Measurements from ENCODE around the gene NCBP1. TPM values are rescaled to one million over a fixed set of nuclear protein-coding genes. Genes with fewer than 3 reads are reported as not detected.

NCBP1 gene
- total RNA-seq, 1 donor from 2014 or later, result 30.6 TPM

DNA sequence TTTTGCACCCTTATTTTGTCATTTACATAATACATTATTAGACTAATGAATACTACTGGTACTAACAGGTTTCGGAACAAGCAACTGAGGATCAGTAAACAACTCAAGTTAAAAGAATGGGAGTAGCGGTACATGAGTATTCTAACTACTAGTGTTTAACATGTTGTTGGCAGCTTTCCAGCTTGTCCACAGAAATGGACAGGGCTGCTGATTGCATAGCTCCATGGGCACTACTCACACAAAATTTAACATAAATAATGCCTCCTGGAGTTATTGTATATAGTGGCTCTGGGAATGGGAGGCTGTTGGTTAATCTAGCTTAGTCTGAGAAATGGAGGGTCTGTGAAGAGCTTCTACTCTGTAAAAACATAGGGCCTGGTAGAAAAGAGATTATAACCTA lies 6.7 kb downstream of the NCBP1 start:
- DNase-seq (ENCODE audit: low read depth), result no peak
- no peak overlapping the region for H3K4me3 ChIP-seq (ENCODE audit: low read depth, low read length)
- H3K36me3 ChIP-seq (ENCODE audit: control insufficient read depth, insufficient read depth, low read length), result no peaks in the 10 kb centered on the region
- no peaks in the 10 kb centered on the region for H3K27me3 ChIP-seq (ENCODE audit: control insufficient read depth, insufficient read depth, low read length)
- TF ChIP-seq CTCF (IDR thresholded peaks at IDR 0.05; ENCODE audit: insufficient read depth, low read length, poor library complexity, severe bottlenecking), result no peak

DNA sequence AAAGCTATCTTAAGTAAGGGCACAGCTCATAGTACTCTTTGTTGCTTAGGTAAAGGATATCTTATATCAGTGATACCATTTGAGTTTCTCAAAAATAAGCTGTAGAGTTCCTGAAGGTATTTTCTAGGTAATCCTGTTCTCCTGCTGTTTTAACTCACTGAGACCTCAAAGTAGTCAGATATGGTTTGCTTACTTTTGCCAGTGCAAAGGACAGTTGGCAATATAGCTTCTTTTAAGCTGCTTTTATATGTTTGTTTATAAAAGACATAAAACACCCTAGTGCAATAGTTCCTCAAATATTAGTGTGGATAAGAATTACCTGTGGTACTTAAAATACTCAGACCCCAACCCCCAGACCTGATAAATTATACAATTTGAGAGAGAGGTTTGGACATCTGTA lies 12.1 kb downstream of the NCBP1 start:
- Histone ChIP-seq H3K27me3 (ENCODE audit: control insufficient read depth, insufficient read depth, low read length) (no peaks in the 10 kb centered on the region), H3K36me3 (ENCODE audit: control insufficient read depth, insufficient read depth, low read length) (peaks cover 2% of the 10 kb centered on the region), H3K4me3 (ENCODE audit: low read depth, low read length) (no peak overlapping the region)
- no peak for TF ChIP-seq CTCF (IDR thresholded peaks at IDR 0.05; ENCODE audit: insufficient read depth, low read length, poor library complexity, severe bottlenecking)
- DNase-seq (ENCODE audit: low read depth), result no peak

GRCh38 chr9:97647996-97648395 lies 14.4 kb downstream of the NCBP1 start:
- no peak for DNase-seq (ENCODE audit: low read depth)
- no peak overlapping the region for H3K4me3 ChIP-seq (ENCODE audit: low read depth, low read length)
- H3K36me3 ChIP-seq (ENCODE audit: control insufficient read depth, insufficient read depth, low read length), result peaks cover 2% of the 10 kb centered on the region
- no peaks in the 10 kb centered on the region for H3K27me3 ChIP-seq (ENCODE audit: control insufficient read depth, insufficient read depth, low read length)
- TF ChIP-seq CTCF (IDR thresholded peaks at IDR 0.05; ENCODE audit: insufficient read depth, low read length, poor library complexity, severe bottlenecking), result no peak

DNA sequence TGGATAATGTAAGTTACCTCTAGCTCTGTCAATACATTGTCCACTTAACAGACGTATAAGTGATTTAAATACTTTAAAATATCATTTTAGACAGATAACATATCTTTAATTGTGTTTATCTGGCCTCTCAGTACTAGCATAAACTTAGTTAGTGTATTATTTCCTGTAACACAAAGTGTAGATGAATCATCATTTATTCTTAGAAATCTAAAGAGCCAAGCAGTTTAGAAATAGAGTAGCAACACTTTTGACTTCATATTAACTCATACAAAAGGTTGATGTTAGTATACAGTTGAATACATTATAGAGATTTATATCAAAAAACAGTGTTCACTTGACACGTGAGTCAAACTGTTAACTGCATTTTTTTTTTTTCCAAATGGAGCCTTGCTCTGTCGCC lies 18.0 kb downstream of the NCBP1 start:
- Histone ChIP-seq H3K36me3 (ENCODE audit: control insufficient read depth, insufficient read depth, low read length) (no peaks in the 10 kb centered on the region), H3K27me3 (ENCODE audit: control insufficient read depth, insufficient read depth, low read length) (no peaks in the 10 kb centered on the region), H3K4me3 (ENCODE audit: low read depth, low read length) (no peak overlapping the region)
- no peak for DNase-seq (ENCODE audit: low read depth)
- TF ChIP-seq CTCF (IDR thresholded peaks at IDR 0.05; ENCODE audit: insufficient read depth, low read length, poor library complexity, severe bottlenecking), result no peak

DNA sequence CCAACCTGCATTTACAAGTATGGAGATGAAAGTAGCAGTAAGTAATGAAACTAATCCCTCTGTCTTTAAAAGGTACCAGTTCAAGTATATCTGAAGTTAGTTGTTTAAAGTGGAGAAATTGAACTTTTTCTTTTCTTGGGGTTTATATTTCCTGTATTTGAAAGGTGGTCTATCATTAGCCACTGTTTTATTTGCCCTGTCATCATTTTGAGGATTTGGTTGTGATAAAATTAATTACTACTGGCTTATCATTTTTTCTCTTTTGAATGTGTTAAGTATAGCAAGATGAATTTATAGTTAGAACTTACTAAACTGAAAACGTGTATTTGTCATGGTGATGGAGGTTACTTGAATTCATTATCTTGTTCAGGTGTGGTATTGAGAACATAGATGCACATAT lies 25.1 kb downstream of the NCBP1 start:
- DNase-seq (ENCODE audit: low read depth), result no peak
- TF ChIP-seq CTCF (IDR thresholded peaks at IDR 0.05; ENCODE audit: insufficient read depth, low read length, poor library complexity, severe bottlenecking), result no peak
- Histone ChIP-seq H3K27me3 (ENCODE audit: control insufficient read depth, insufficient read depth, low read length) (no peaks in the 10 kb centered on the region), H3K4me3 (ENCODE audit: low read depth, low read length) (no peak overlapping the region), H3K36me3 (ENCODE audit: control insufficient read depth, insufficient read depth, low read length) (peaks cover 1% of the 10 kb centered on the region)

GRCh38 chr9:97659771-97660170 lies 26.1 kb downstream of the NCBP1 start:
- no peak for TF ChIP-seq CTCF (IDR thresholded peaks at IDR 0.05; ENCODE audit: insufficient read depth, low read length, poor library complexity, severe bottlenecking)
- no peaks in the 10 kb centered on the region for H3K27me3 ChIP-seq (ENCODE audit: control insufficient read depth, insufficient read depth, low read length)
- peaks cover 1% of the 10 kb centered on the region for H3K36me3 ChIP-seq (ENCODE audit: control insufficient read depth, insufficient read depth, low read length)
- H3K4me3 ChIP-seq (ENCODE audit: low read depth, low read length), result no peak overlapping the region
- DNase-seq (ENCODE audit: low read depth), result no peak
